HEK293T (cell line): ENCODE measurements around the gene TRHDE.

ENCODE experiments used
- ARNT ChIP-seq: fragments of 450-650 bp; IDR thresholded peaks from 2 replicates; pipeline ENCODE4 v1.6.1; 2017; ENCODE audit warnings: mild to moderate bottlenecking
- BHLHE40 ChIP-seq: fragments of 450-650 bp; IDR thresholded peaks from 2 replicates; pipeline ENCODE4 v1.6.1; 2016; ENCODE audit warnings: mild to moderate bottlenecking, moderate library complexity, borderline replicate concordance
- CTBP1 ChIP-seq: fragments of 450-650 bp; IDR thresholded peaks from 2 replicates; pipeline ENCODE4 v1.6.1; 2016; ENCODE audit warnings: borderline replicate concordance
- FOXA1 ChIP-seq: fragments of 450-650 bp; IDR thresholded peaks from 2 replicates; pipeline ENCODE4 v1.6.1; 2016; ENCODE audit warnings: mild to moderate bottlenecking
- FOXK2 ChIP-seq: fragments of 450-650 bp; IDR thresholded peaks from 2 replicates; pipeline ENCODE4 v1.6.1; 2016; ENCODE audit warnings: mild to moderate bottlenecking
- FOXM1 ChIP-seq: fragments of 450-650 bp; IDR thresholded peaks from 2 replicates; pipeline ENCODE4 v1.6.1; 2017; ENCODE audit warnings: mild to moderate bottlenecking, borderline replicate concordance
- HDGF ChIP-seq: fragments of 450-650 bp; IDR thresholded peaks from 2 replicates; pipeline ENCODE4 v1.6.1; 2017; ENCODE audit warnings: antibody characterized with exemption, borderline replicate concordance
- LEF1 ChIP-seq: fragments of 450-650 bp; IDR thresholded peaks from 2 replicates; pipeline ENCODE4 v1.6.1; 2017; ENCODE audit warnings: mild to moderate bottlenecking, borderline replicate concordance
- NFRKB ChIP-seq: fragments of 450-650 bp; IDR thresholded peaks from 2 replicates; pipeline ENCODE4 v1.6.1; 2016; ENCODE audit warnings: mild to moderate bottlenecking, moderate library complexity
- SP1 ChIP-seq: fragments of 450-650 bp; IDR thresholded peaks from 2 replicates; pipeline ENCODE4 v1.6.1; 2017
- SUZ12 ChIP-seq: fragments of 450-650 bp; IDR thresholded peaks from 2 replicates; pipeline ENCODE4 v1.6.1; 2016; ENCODE audit warnings: mild to moderate bottlenecking
- TARDBP ChIP-seq: fragments of 450-650 bp; IDR thresholded peaks from 2 replicates; pipeline ENCODE4 v1.6.1; 2016
- ZNF384 ChIP-seq: fragments of 450-650 bp; IDR thresholded peaks from 2 replicates; pipeline ENCODE4 v1.6.1; 2016
- TF ChIP-seq, protein P1 (sequence below): fragments of 450-650 bp; IDR thresholded peaks from 2 replicates; pipeline ENCODE4 v1.6.1; 2016

DNA sequence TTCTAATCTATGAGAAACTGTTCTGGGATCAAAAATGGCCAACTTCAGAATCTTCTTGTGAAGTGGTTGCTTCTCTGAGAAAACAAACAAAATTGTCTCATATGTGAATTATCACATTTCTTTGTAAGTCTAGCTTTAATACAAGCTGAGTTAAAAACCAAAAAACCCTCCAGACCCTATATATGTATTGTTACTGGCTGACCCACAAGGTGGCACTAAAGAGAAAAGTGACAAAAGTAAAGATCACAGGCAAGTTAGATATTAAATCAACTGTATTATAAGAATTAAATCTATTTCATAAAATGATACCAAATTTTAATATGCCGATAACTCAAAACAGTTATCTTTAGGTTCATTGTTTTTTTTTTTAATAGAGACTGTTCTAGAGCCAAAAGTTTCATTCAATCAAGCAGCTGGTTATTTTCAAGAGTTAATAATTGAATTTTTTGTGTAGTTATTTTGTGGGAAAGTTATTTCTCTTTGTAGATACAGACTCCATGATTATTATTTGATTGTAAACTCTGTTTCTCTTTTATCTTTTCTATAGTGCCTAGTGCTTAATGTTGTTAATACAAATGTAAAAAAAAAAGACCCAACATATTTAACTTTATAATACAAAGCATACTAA is 7.5 kb upstream of the TRHDE start:
- no peak for TF ChIP-seq ZNF384
- no peak for TF ChIP-seq FOXM1
- TF ChIP-seq FOXK2 = no peak
- TF ChIP-seq HDGF = no peak
- no peak for TF ChIP-seq FOXA1
- no peak for TF ChIP-seq SP1
- no peak for TF ChIP-seq BHLHE40
- TF ChIP-seq CTBP1 = no peak
- TF ChIP-seq ARNT = no peak
- TF ChIP-seq SUZ12 = no peak
- no peak for TF ChIP-seq NFRKB
- TF ChIP-seq TARDBP = no peak
- TF ChIP-seq, protein P1, sequence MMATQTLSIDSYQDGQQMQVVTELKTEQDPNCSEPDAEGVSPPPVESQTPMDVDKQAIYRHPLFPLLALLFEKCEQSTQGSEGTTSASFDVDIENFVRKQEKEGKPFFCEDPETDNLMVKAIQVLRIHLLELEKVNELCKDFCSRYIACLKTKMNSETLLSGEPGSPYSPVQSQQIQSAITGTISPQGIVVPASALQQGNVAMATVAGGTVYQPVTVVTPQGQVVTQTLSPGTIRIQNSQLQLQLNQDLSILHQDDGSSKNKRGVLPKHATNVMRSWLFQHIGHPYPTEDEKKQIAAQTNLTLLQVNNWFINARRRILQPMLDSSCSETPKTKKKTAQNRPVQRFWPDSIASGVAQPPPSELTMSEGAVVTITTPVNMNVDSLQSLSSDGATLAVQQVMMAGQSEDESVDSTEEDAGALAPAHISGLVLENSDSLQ = no peak
- TF ChIP-seq LEF1 = no peak
